H1 (cell line): ENCODE measurements around the gene SLC6A12. TPM values are rescaled to one million over a fixed set of nuclear protein-coding genes. Genes with fewer than 3 reads are reported as not detected.
A peak's percentile ranks its signal among the peaks of the same experiment; 100 is the strongest.

ENCODE experiments used
- CTCF ChIA-PET: fragments of 300-600 bp; sonication (Branson Sonifier 250); formaldehyde crosslinking; loops from one replicate; lab custom pipeline; 2021; ENCODE audit not compliant: partially characterized antibody; lab: Charles Lee
- POLR2A ChIA-PET: fragments of 300-600 bp; sonication (Branson Sonifier 250); formaldehyde crosslinking; loops from one replicate; lab custom pipeline; 2021; ENCODE audit warnings: inconsistent platforms; ENCODE audit not compliant: partially characterized antibody; lab: Charles Lee
- DNase-seq, 2 experiments: peaks; one replicate each; pipeline versions ENCODE4 v3.0.0 to v3.0.0-alpha.2; 2010 to 2022; ENCODE audit warnings: low spot score in 2 of 2, low read depth in 1 of 2, mixed read lengths in 1 of 2
- FAIRE-seq: peaks from 2 replicates; lab custom pipeline; 2011; peaks lifted over from hg19 to GRCh38; lab: Jason Lieb, UNC
- H2AFZ ChIP-seq: 2 replicates; pipeline ENCODE4 v1.8.1; 2012; ENCODE audit warnings: low read length, inconsistent platforms
- H2AK5ac ChIP-seq: 2 replicates; pipeline ENCODE4 v1.6.1; 2013; ENCODE audit warnings: low read depth, low read length
- H2BK120ac ChIP-seq: replicated peaks from 2 replicates; pipeline ENCODE3; 2013; ENCODE audit warnings: low read depth, low read length, inconsistent platforms
- H2BK12ac ChIP-seq: 2 replicates; pipeline ENCODE4 v1.6.1; 2013; ENCODE audit warnings: low read depth, low read length
- H2BK15ac ChIP-seq: 2 replicates; pipeline ENCODE4 v1.6.1; 2013; ENCODE audit warnings: low read length
- H2BK20ac ChIP-seq: 2 replicates; pipeline ENCODE4 v1.6.1; 2013; ENCODE audit warnings: low read length
- H2BK5ac ChIP-seq: 2 replicates; pipeline ENCODE4 v1.6.1; 2013; ENCODE audit warnings: low read depth, low read length
- H3K14ac ChIP-seq: 2 replicates; pipeline ENCODE4 v1.6.1; 2013; ENCODE audit warnings: inconsistent platforms; ENCODE audit not compliant: insufficient read length
- H3K18ac ChIP-seq: 2 replicates; pipeline ENCODE4 v1.6.1; 2013; ENCODE audit warnings: low read length; ENCODE audit errors: extremely low read depth
- H3K23ac ChIP-seq: 2 replicates; pipeline ENCODE4 v1.6.1; 2013; ENCODE audit warnings: inconsistent platforms; ENCODE audit not compliant: insufficient read length
- H3K23me2 ChIP-seq: 2 replicates; pipeline ENCODE4 v1.6.1; 2013; ENCODE audit warnings: low read depth, low read length
- H3K27ac ChIP-seq: 2 replicates; pipeline ENCODE4 v1.6.1; 2011; ENCODE audit warnings: low read depth, low read length, inconsistent platforms
- H3K27me3 ChIP-seq, 4 experiments: replicated peaks in 1 of 4; 1 replicate in 1 of 4; 2 replicates in 3 of 4; pipeline versions ENCODE4 v1.6.1 to v1.8.1; 2011 to 2013; ENCODE audit warnings: low read length in 3 of 4, mild to moderate bottlenecking in 3 of 4, inconsistent platforms in 2 of 4, mixed read lengths in 2 of 4, moderate library complexity in 1 of 4; ENCODE audit not compliant: control insufficient read depth in 3 of 4, insufficient read depth in 3 of 4; ENCODE audit errors: extremely low read depth in 1 of 4
- H3K36me3 ChIP-seq, 4 experiments: 2 replicates each; pipeline versions ENCODE4 v1.6.1 to v1.8.1; 2011 to 2013; ENCODE audit warnings: mild to moderate bottlenecking in 4 of 4, low read length in 3 of 4, moderate library complexity in 2 of 4, control low read depth in 1 of 4, inconsistent platforms in 1 of 4; ENCODE audit not compliant: insufficient read depth in 4 of 4, control insufficient read depth in 2 of 4
- H3K4ac ChIP-seq: replicated peaks from 2 replicates; pipeline ENCODE3; 2013; ENCODE audit warnings: low read length, low read depth, mixed read lengths, inconsistent platforms; ENCODE audit not compliant: insufficient read length
- H3K4me1 ChIP-seq, 4 experiments: replicated peaks in 1 of 4; 1 replicate in 1 of 4; 2 replicates in 3 of 4; pipeline versions ENCODE4 v1.6.1 to v1.8.1; 2011 to 2013; ENCODE audit warnings: low read length in 3 of 4, inconsistent platforms in 2 of 4, mixed read lengths in 1 of 4; ENCODE audit not compliant: insufficient read depth in 4 of 4, control insufficient read depth in 3 of 4
- H3K4me2 ChIP-seq, 2 experiments: 2 replicates each; pipeline versions ENCODE4 v1.6.1 to v1.8.1; 2011 to 2013; ENCODE audit warnings: low read depth in 2 of 2, low read length in 2 of 2, control low read depth in 1 of 2, inconsistent platforms in 1 of 2, mild to moderate bottlenecking in 1 of 2; ENCODE audit not compliant: insufficient read depth in 1 of 2
- H3K4me3 ChIP-seq, 4 experiments: fragments of 200-600, 300-600 bp in 1 of 4; sonication (generic), shearing (Covaris generic), sonication (Bioruptor Twin) in 1 of 4; 2 replicates each; pipeline versions ENCODE4 v1.5.1 to v1.8.1; 2011 to 2016; ENCODE audit warnings: low read length in 4 of 4, low read depth in 3 of 4, control low read depth in 2 of 4, inconsistent platforms in 2 of 4, mild to moderate bottlenecking in 2 of 4, mixed read lengths in 1 of 4, moderate library complexity in 1 of 4; ENCODE audit not compliant: insufficient read depth in 2 of 4; ENCODE audit errors: extremely low read depth in 1 of 4
- H3K56ac ChIP-seq: replicated peaks from 2 replicates; pipeline ENCODE3; 2013; ENCODE audit warnings: low read depth, mild to moderate bottlenecking, mixed read lengths, low read length, inconsistent platforms; ENCODE audit not compliant: insufficient read length
- H3K79me1 ChIP-seq: 2 replicates; pipeline ENCODE4 v1.6.1; 2013; ENCODE audit warnings: low read depth, low read length, control low read depth
- H3K79me2 ChIP-seq, 2 experiments: 2 replicates each; pipeline versions ENCODE4 v1.6.1 to v1.8.1; 2012 to 2013; ENCODE audit warnings: low read length in 2 of 2, mild to moderate bottlenecking in 2 of 2, inconsistent platforms in 1 of 2; ENCODE audit not compliant: insufficient read depth in 2 of 2, control insufficient read depth in 1 of 2
- H3K9ac ChIP-seq, 4 experiments: replicated peaks in 1 of 4; 1 replicate in 1 of 4; 2 replicates in 3 of 4; pipeline versions ENCODE4 v1.6.1 to v1.8.1; 2011 to 2013; ENCODE audit warnings: low read depth in 3 of 4, low read length in 3 of 4, control low read depth in 2 of 4, mild to moderate bottlenecking in 2 of 4, moderate library complexity in 2 of 4, inconsistent platforms in 1 of 4; ENCODE audit errors: extremely low read depth in 1 of 4
- H3K9me3 ChIP-seq, 2 experiments: 2 replicates each; pipeline versions ENCODE4 v1.6.1 to v1.8.1; 2012 to 2013; ENCODE audit warnings: mild to moderate bottlenecking in 2 of 2, moderate library complexity in 2 of 2, control low read depth in 1 of 2, inconsistent platforms in 1 of 2, low read depth in 1 of 2, low read length in 1 of 2, mixed read lengths in 1 of 2; ENCODE audit not compliant: insufficient read depth in 2 of 2
- H4K20me1 ChIP-seq, 2 experiments: replicated peaks in 1 of 2; 2 replicates each; pipeline versions ENCODE3 to v1.8.1; 2011 to 2013; ENCODE audit warnings: inconsistent platforms in 2 of 2, low read length in 2 of 2, mild to moderate bottlenecking in 1 of 2; ENCODE audit not compliant: insufficient read depth in 2 of 2, control insufficient read depth in 1 of 2
- H4K5ac ChIP-seq: 2 replicates; pipeline ENCODE4 v1.6.1; 2013; ENCODE audit warnings: low read length, low read depth, mixed read lengths, inconsistent platforms; ENCODE audit not compliant: insufficient read length
- H4K8ac ChIP-seq: 2 replicates; pipeline ENCODE4 v1.8.0; 2013; ENCODE audit warnings: mild to moderate bottlenecking, moderate library complexity, low read length, inconsistent platforms; ENCODE audit not compliant: insufficient read depth; ENCODE audit errors: extremely low read depth
- H4K91ac ChIP-seq: replicated peaks from 2 replicates; pipeline ENCODE3; 2013; ENCODE audit warnings: low read length, mixed read lengths, inconsistent platforms; ENCODE audit not compliant: insufficient read length
- CTCF ChIP-seq, 3 experiments: IDR thresholded peaks; 1 replicate in 2 of 3; 2 replicates in 1 of 3; pipeline versions ENCODE4 v1.5.1 to v1.6.1; 2011; ENCODE audit warnings: low read length in 3 of 3, mild to moderate bottlenecking in 3 of 3, inconsistent platforms in 2 of 3, low read depth in 1 of 3, moderate library complexity in 1 of 3; ENCODE audit not compliant: insufficient read depth in 1 of 3; ENCODE audit errors: control extremely low read depth in 1 of 3
- NRF1 ChIP-seq: IDR thresholded peaks from 2 replicates; pipeline ENCODE4 v1.6.1; 2011; ENCODE audit warnings: mild to moderate bottlenecking, low read depth, low read length, improper control_type of control experiment
- POU5F1 ChIP-seq: IDR thresholded peaks from 2 replicates; pipeline ENCODE4 v1.6.1; 2011; ENCODE audit warnings: low read depth, mild to moderate bottlenecking, low read length, moderate library complexity
- SIRT6 ChIP-seq: IDR thresholded peaks from one replicate; pipeline ENCODE4 v1.7.1; 2012; ENCODE audit warnings: low read length, inconsistent platforms
- WGBS, 2 experiments: shearing (Covaris generic) in 1 of 2; methylation state at CpG; one replicate each; pipeline versions ENCODE4 v1.1.6 to v1.1.7; 2013 to 2015; ENCODE audit warnings: low lambda C conversion rate in 2 of 2, mixed read lengths in 2 of 2, inconsistent platforms in 1 of 2, low coverage in 1 of 2, missing lambda C conversion rate in 1 of 2; ENCODE audit not compliant: insufficient replicate concordance in 2 of 2, insufficient coverage in 1 of 2, insufficient read length in 1 of 2; ENCODE audit errors: extremely low coverage in 1 of 2, missing lambda C conversion rate in 1 of 2; 5-methylcytosine and 5-hydroxymethylcytosine counted together
- polyA plus RNA-seq, 7 experiments: library from polyadenylated mRNA; depleted of rRNA in 3 of 7; stranded (reverse) in 5 of 7; unstranded in 2 of 7; fragments of >200 nt in 5 of 7; fragments of 200-250 nt in 2 of 7; gene quantifications; 1 replicate in 5 of 7; 2 replicates in 1 of 7; 4 replicates in 1 of 7; pipeline versions ENCODE4 v1.2.1 to v1.2.3, GENCODE V29; 2011 to 2013; ENCODE audit warnings: missing spikeins in 2 of 7, mixed read lengths in 2 of 7
- total RNA-seq: library from RNA; stranded (reverse); fragmentation: NEBNext Ultra II Directional; extraction: Animal tissue kit (Norgen Biotek cat#: 25700); gene quantifications from 2 replicates; pipeline ENCODE4 v1.2.1, GENCODE V29; 2021

The SLC6A12 gene
- total and polyA plus RNA-seq, 2 of the 8 experiments (the other 6 are each of a cell fraction or from before 2014, with no cell fraction given), result 0.70 to 1.1 TPM

- no peaks in the 10 kb centered on the region; a peak in 1 of 7 replicates for H3K27me3 ChIP-seq
- H3K4me1 ChIP-seq, result peaks cover 0 to 11% (median 9%) of the 10 kb centered on the region in 4 experiments; a peak in 6 of 7 replicates
- H3K9me3 ChIP-seq, result no peaks in the 10 kb centered on the region
- no peak overlapping the region for H2BK5ac ChIP-seq
- TF ChIP-seq SIRT6 (no peak), NRF1 (no peak), POU5F1 (no peak), CTCF (IDR thresholded peaks at IDR 0.05; ENCODE audit: control extremely low read depth in 1 of 3, insufficient read depth in 1 of 3, low read depth in 1 of 3, low read length in 3 of 3) (no peak)
- no peaks in the 10 kb centered on the region for H4K20me1 ChIP-seq
- no peak overlapping the region for H2AFZ ChIP-seq
- H3K23me2 ChIP-seq, result peaks cover 4% of the 10 kb centered on the region; the same call in 1 of the 2 replicates
- ChIA-PET POLR2A (interaction anchor here (1.5 kb wide), 1 partner anchor 26 kb away, joined by 3 read pairs; no protein-coding TSS in a partner anchor), CTCF (interaction anchor here (0.9 to 6.9 kb wide), 27 partner anchors 10 to 222 kb away, joined by 3 to 101 read pairs (median 15); no protein-coding TSS in a partner anchor)
- 0 out of 2 replicates have a peak overlapping the region, but pooled peaks have one; percentile 50 for H2BK12ac ChIP-seq
- no peaks in the 10 kb centered on the region for H3K79me2 ChIP-seq
- H2BK15ac ChIP-seq, result peak overlapping the region; percentile 72; the same call in 1 of the 2 replicates
- no peak overlapping the region for H2BK120ac ChIP-seq
- no peak overlapping the region for H4K91ac ChIP-seq
- no peaks in the 10 kb centered on the region for H3K79me1 ChIP-seq
- no peak overlapping the region for H3K9ac ChIP-seq
- no peak overlapping the region for H3K14ac ChIP-seq
- H4K5ac ChIP-seq, result no peak overlapping the region
- no peak for FAIRE-seq
- no peak overlapping the region for H3K56ac ChIP-seq
- no peak overlapping the region for H3K4ac ChIP-seq
- no peak overlapping the region for H3K27ac ChIP-seq
- no peak overlapping the region for H4K8ac ChIP-seq
- no peak for DNase-seq
- no peaks in the 10 kb centered on the region for H3K36me3 ChIP-seq
- H3K4me2 ChIP-seq, result no peak overlapping the region
- H2AK5ac ChIP-seq, result no peak overlapping the region
- no peak overlapping the region for H3K18ac ChIP-seq
- no peak overlapping the region for H2BK20ac ChIP-seq
- WGBS, 2 experiments, result 89% methylated on average over 19 of the region's 19 CpGs; no CpG with 5 or more reads in 1 of the 2 experiments
- no peak overlapping the region for H3K23ac ChIP-seq
- H3K4me3 ChIP-seq, result no peak overlapping the region
Observed at GRCh38 chr12:220946-221550, 7.1 kb upstream of the SLC6A12 start.
